HepG2 (cell line): Measurements from ENCODE around the gene USP25. TPM values are rescaled to one million over a fixed set of nuclear protein-coding genes. Genes with fewer than 3 reads are reported as not detected.

Experiments
- CEBPZ ChIP-seq: IDR thresholded peaks from 2 replicates; pipeline ENCODE4 v1.6.1; 2012; ENCODE audit warnings: low read length, improper control_type of control experiment
- KDM2A ChIP-seq: sonication (generic); formaldehyde crosslinking; IDR thresholded peaks from 2 replicates; pipeline ENCODE4 v1.4.0; 2020; ENCODE audit warnings: low read depth, missing genetic modification reagents, borderline replicate concordance
- KDM4B ChIP-seq: sonication (generic); formaldehyde crosslinking; IDR thresholded peaks from 2 replicates; pipeline ENCODE4 v1.4.0; 2020; ENCODE audit warnings: missing genetic modification reagents
- MTF2 ChIP-seq: sonication (generic); formaldehyde crosslinking; IDR thresholded peaks from 2 replicates; pipeline ENCODE4 v1.5.0; 2020; ENCODE audit warnings: missing genetic modification reagents, borderline replicate concordance
- NR0B2 ChIP-seq: sonication (generic); formaldehyde crosslinking; IDR thresholded peaks from 2 replicates; pipeline ENCODE4 v1.4.0; 2020; ENCODE audit warnings: mild to moderate bottlenecking, missing genetic modification reagents
- POLR2A ChIP-seq, 2 experiments: IDR thresholded peaks; 2 replicates each; pipeline ENCODE4 v1.6.1; 2011; ENCODE audit warnings: low read depth in 2 of 2, low read length in 2 of 2, mild to moderate bottlenecking in 1 of 2, moderate library complexity in 1 of 2; ENCODE audit not compliant: insufficient read depth in 1 of 2
- PRDM15 ChIP-seq: sonication (generic); formaldehyde crosslinking; IDR thresholded peaks from 2 replicates; pipeline ENCODE4 v1.4.0; 2020; ENCODE audit warnings: missing genetic modification reagents
- TEAD3 ChIP-seq: optimal IDR thresholded peaks from 2 replicates; pipeline ENCODE3; 2016; ENCODE audit warnings: borderline replicate concordance
- ZNF263 ChIP-seq: sonication (generic); formaldehyde crosslinking; IDR thresholded peaks from 2 replicates; pipeline ENCODE4 v1.4.0; 2020; ENCODE audit warnings: missing genetic modification reagents
- ZNF432 ChIP-seq: sonication (generic); formaldehyde crosslinking; IDR thresholded peaks from 2 replicates; pipeline ENCODE4 v1.5.0; 2020; ENCODE audit warnings: missing genetic modification reagents, mild to moderate bottlenecking, borderline replicate concordance
- ZNF468 ChIP-seq: sonication (generic); formaldehyde crosslinking; IDR thresholded peaks from 2 replicates; pipeline ENCODE4 v1.8.0; 2022; ENCODE audit warnings: mild to moderate bottlenecking, moderate library complexity, missing genetic modification reagents
- ZNF709 ChIP-seq: sonication (generic); formaldehyde crosslinking; IDR thresholded peaks from 2 replicates; pipeline ENCODE4 v1.5.0; 2020; ENCODE audit warnings: mild to moderate bottlenecking, missing genetic modification reagents
- ZNF777 ChIP-seq: sonication (generic); formaldehyde crosslinking; IDR thresholded peaks from 2 replicates; pipeline ENCODE4 v1.4.0; 2020; ENCODE audit warnings: missing genetic modification reagents
- polyA plus RNA-seq, 8 experiments: library from polyadenylated mRNA; depleted of rRNA in 3 of 8; stranded (reverse) in 7 of 8; unstranded in 1 of 8; fragments of >200 nt; fragmentation: Illumina TruSeq in 4 of 8; extraction: Trizol in 4 of 8; gene quantifications; 2 replicates each; pipeline versions ENCODE4 v1.2.1 to v1.2.3, GENCODE V29; 2011 to 2016; ENCODE audit warnings: low read depth in 4 of 8, missing spikeins in 1 of 8, mixed read lengths in 1 of 8; ENCODE audit not compliant: insufficient read depth in 1 of 8
- total RNA-seq, 5 experiments: library from RNA; depleted of rRNA; stranded (reverse); fragments of >200 nt; fragmentation: Illumina TruSeq; extraction: Trizol; gene quantifications; 2 replicates each; pipeline ENCODE4 v1.2.3, GENCODE V29; 2016; ENCODE audit warnings: low read depth in 1 of 5
- TF ChIP-seq, protein P1 (sequence below): sonication (generic); formaldehyde crosslinking; conservative IDR thresholded peaks from 2 replicates; pipeline ENCODE4 v1.8.0; 2022; ENCODE audit warnings: mild to moderate bottlenecking, moderate library complexity, missing genetic modification reagents
- TF ChIP-seq, protein P2 (sequence below): sonication (generic); formaldehyde crosslinking; IDR thresholded peaks from 2 replicates; pipeline ENCODE4 v1.4.0; 2020; ENCODE audit warnings: missing genetic modification reagents, borderline replicate concordance

USP25 gene
- total and polyA plus RNA-seq, 2 of the 13 experiments (the other 11 are each of a cell fraction or from before 2014, with no cell fraction given), result 12.4 to 26.3 TPM

DNA sequence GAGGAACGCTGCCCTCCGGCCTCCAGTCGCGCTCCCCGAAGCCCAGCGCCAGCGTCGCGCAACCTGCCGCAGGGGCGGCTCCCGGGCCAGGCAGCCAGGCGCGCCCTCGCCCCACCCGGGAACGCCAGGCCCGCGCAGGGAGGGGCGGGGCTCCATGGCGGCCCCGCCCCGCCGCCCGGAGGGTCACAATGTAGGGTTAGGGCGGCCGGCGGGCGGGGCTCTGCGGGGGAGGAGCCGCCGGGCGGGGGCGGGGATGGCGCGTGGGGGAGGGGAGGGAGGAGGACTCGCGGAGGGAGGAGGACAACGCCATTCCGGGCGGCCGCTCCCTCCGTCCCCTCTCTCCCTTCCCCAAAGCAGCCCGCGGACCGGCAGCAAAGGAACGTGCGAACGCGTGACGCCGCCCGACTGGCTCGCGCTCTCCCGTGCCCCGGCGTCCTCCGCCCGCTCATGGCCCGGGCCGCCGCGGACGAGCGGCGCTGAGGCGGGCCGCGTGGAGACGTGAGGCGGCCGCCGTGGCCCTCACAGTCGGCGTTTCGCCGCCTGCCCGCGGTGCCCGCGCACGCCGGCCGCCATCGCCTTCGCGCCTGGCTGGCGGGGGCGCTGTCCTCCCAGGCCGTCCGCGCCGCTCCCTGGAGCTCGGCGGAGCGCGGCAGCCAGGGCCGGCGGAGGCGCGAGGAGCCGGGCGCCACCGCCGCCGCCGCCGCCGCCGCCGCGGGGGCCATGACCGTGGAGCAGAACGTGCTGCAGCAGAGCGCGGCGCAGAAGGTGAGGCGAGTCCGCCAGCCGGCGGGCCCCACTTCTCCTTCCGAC lies at the start of gene USP25 (continued):
- TF ChIP-seq NR0B2 (CRISPR knock-in tag) (0 out of 2 replicates have a peak, but pooled peaks have one; percentile 4), KDM4B (CRISPR knock-in tag) (no peak), ZNF709 (CRISPR knock-in tag) (no peak), MTF2 (CRISPR knock-in tag) (peak; percentile 58; the same call in 1 of the 2 replicates), CEBPZ (no peak), TEAD3 (CRISPR knock-in tag) (no peak), KDM2A (CRISPR knock-in tag) (0 out of 2 replicates have a peak, but pooled peaks have one; percentile 27), PRDM15 (CRISPR knock-in tag) (peak; percentile 39; the same call in 1 of the 2 replicates), POLR2A (IDR thresholded peaks at IDR 0.05; ENCODE audit: insufficient read depth in 1 of 2, low read depth in 2 of 2, low read length in 2 of 2) (peak; percentile 78 to 92), ZNF432 (no peak), ZNF263 (CRISPR knock-in tag) (peak; percentile 98), ZNF468 (CRISPR knock-in tag) (no peak), ZNF777 (CRISPR knock-in tag) (peak; percentile 54)
- TF ChIP-seq, protein P1, sequence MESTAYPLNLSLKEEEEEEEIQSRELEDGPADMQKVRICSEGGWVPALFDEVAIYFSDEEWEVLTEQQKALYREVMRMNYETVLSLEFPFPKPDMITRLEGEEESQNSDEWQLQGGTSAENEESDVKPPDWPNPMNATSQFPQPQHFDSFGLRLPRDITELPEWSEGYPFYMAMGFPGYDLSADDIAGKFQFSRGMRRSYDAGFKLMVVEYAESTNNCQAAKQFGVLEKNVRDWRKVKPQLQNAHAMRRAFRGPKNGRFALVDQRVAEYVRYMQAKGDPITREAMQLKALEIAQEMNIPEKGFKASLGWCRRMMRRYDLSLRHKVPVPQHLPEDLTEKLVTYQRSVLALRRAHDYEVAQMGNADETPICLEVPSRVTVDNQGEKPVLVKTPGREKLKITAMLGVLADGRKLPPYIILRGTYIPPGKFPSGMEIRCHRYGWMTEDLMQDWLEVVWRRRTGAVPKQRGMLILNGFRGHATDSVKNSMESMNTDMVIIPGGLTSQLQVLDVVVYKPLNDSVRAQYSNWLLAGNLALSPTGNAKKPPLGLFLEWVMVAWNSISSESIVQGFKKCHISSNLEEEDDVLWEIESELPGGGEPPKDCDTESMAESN (CRISPR knock-in tag), result peak; percentile 48; the same call in 1 of the 2 replicates
- TF ChIP-seq, protein P2, sequence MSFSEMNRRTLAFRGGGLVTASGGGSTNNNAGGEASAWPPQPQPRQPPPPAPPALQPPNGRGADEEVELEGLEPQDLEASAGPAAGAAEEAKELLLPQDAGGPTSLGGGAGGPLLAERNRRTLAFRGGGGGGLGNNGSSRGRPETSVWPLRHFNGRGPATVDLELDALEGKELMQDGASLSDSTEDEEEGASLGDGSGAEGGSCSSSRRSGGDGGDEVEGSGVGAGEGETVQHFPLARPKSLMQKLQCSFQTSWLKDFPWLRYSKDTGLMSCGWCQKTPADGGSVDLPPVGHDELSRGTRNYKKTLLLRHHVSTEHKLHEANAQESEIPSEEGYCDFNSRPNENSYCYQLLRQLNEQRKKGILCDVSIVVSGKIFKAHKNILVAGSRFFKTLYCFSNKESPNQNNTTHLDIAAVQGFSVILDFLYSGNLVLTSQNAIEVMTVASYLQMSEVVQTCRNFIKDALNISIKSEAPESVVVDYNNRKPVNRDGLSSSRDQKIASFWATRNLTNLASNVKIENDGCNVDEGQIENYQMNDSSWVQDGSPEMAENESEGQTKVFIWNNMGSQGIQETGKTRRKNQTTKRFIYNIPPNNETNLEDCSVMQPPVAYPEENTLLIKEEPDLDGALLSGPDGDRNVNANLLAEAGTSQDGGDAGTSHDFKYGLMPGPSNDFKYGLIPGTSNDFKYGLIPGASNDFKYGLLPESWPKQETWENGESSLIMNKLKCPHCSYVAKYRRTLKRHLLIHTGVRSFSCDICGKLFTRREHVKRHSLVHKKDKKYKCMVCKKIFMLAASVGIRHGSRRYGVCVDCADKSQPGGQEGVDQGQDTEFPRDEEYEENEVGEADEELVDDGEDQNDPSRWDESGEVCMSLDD (CRISPR knock-in tag), result no peak
